Smooth muscle cell (in vitro differentiated cells): ENCODE data around the gene PREX1. TPM values are rescaled to one million over a fixed set of nuclear protein-coding genes. Genes with fewer than 3 reads are reported as not detected.

ENCODE experiments used
- DNase-seq: peaks from one replicate; lab custom pipeline; 2025; ENCODE audit not compliant: unreplicated experiment; lab: John Stamatoyannopoulos, UW
- H2AFZ ChIP-seq: fragments of 200-600 bp; sonication (generic); 2 replicates; pipeline ENCODE4 v1.6.0; 2016; ENCODE audit warnings: antibody characterized with exemption, low read depth, mild to moderate bottlenecking
- H3F3A ChIP-seq: fragments of 200-600 bp; sonication (generic); 2 replicates; pipeline ENCODE4 v1.6.0; 2017; ENCODE audit warnings: antibody characterized with exemption, low read depth
- H3K27ac ChIP-seq: fragments of 200-600 bp; sonication (generic); 2 replicates; pipeline ENCODE4 v1.5.1; 2016; ENCODE audit warnings: low read depth, mild to moderate bottlenecking
- H3K27me3 ChIP-seq: fragments of 200-600 bp; sonication (generic); 2 replicates; pipeline ENCODE4 v1.6.1; 2016; ENCODE audit warnings: low read depth, mild to moderate bottlenecking
- H3K36me3 ChIP-seq: fragments of 200-600 bp; sonication (generic); 2 replicates; pipeline ENCODE4 v1.5.1; 2016; ENCODE audit warnings: low read depth
- H3K4me1 ChIP-seq: fragments of 200-600 bp; sonication (generic); 2 replicates; pipeline ENCODE4 v1.5.1; 2016; ENCODE audit warnings: low read depth
- H3K4me2 ChIP-seq: fragments of 200-600 bp; sonication (generic); 2 replicates; pipeline ENCODE4 v1.6.0; 2016; ENCODE audit warnings: mild to moderate bottlenecking
- H3K4me3 ChIP-seq: fragments of 200-600 bp; sonication (generic); 2 replicates; pipeline ENCODE4 v1.5.1; 2016; ENCODE audit warnings: mild to moderate bottlenecking
- H3K79me2 ChIP-seq: fragments of 200-600 bp; sonication (generic); 2 replicates; pipeline ENCODE4 v1.6.0; 2016; ENCODE audit warnings: low read depth, mild to moderate bottlenecking
- H3K9ac ChIP-seq: fragments of 200-600 bp; sonication (generic); 2 replicates; pipeline ENCODE4 v1.6.0; 2016; ENCODE audit warnings: low read depth
- H3K9me3 ChIP-seq: fragments of 200-600 bp; sonication (generic); replicated peaks from 2 replicates; pipeline ENCODE4 v1.5.1; 2016; ENCODE audit warnings: low read depth
- H4K20me1 ChIP-seq: fragments of 200-600 bp; sonication (generic); 2 replicates; pipeline ENCODE4 v1.6.0; 2016; ENCODE audit warnings: low read depth
- WGBS: methylation state at CpG from one replicate; pipeline ENCODE4 v1.1.7; 2016; ENCODE audit warnings: low lambda C conversion rate; 5-methylcytosine and 5-hydroxymethylcytosine counted together
- polyA plus RNA-seq: library from polyadenylated mRNA; unstranded; fragments of >200 nt; fragmentation: Nextera tagmentation; extraction: Ambion mirVana; gene quantifications from 2 replicates; pipeline ENCODE4 v1.2.1, GENCODE V29; 2016
- total RNA-seq: library from RNA; depleted of rRNA; stranded (reverse); fragments of >200 nt; gene quantifications from 2 replicates; pipeline ENCODE4 v1.2.3, GENCODE V29; 2014
- TF ChIP-seq, protein P1 (sequence below): fragments of 200-600 bp; sonication (generic); IDR thresholded peaks from 2 replicates; pipeline ENCODE4 v1.5.1; 2017; ENCODE audit warnings: borderline replicate concordance, mild to moderate bottlenecking, antibody characterized with exemption; ENCODE audit not compliant: insufficient read depth, poor library complexity, severe bottlenecking

The PREX1 gene
- total and polyA plus RNA-seq, 2 experiments from 2014 or later, result 0.04 to 0.30 TPM

DNA sequence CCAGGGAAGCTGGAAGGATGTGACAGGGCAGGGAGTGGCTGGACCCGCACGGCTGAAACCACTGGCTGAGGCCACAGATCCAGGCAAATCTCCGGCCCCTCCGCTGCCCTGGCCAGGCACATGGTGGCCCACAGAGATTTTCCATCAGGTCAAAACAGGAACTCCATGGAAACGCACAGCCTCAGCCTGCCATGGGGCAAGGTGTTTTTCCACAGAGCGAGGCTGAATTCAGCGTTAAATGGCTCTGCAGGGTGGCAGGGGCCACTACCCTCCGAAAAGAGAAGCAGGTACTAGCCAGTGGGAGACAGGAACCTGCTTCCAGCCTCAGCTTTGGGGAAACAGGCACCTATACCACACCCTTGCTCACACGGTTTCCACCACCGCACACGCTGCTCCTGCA is 53.1 kb downstream of the PREX1 start:
- Histone ChIP-seq H2AFZ (no peak overlapping the region), H3K9me3 (no peaks in the 10 kb centered on the region), H3K27ac (no peak overlapping the region), H4K20me1 (no peaks in the 10 kb centered on the region), H3K79me2 (no peaks in the 10 kb centered on the region), H3K4me3 (no peak overlapping the region), H3K27me3 (no peaks in the 10 kb centered on the region), H3K9ac (no peak overlapping the region), H3K36me3 (no peaks in the 10 kb centered on the region), H3K4me2 (no peak overlapping the region), H3F3A (no peaks in the 10 kb centered on the region), H3K4me1 (no peaks in the 10 kb centered on the region)
- WGBS, result 94% methylated on average over 11 of the region's 11 CpGs
- no peak for DNase-seq
- TF ChIP-seq, protein P1, sequence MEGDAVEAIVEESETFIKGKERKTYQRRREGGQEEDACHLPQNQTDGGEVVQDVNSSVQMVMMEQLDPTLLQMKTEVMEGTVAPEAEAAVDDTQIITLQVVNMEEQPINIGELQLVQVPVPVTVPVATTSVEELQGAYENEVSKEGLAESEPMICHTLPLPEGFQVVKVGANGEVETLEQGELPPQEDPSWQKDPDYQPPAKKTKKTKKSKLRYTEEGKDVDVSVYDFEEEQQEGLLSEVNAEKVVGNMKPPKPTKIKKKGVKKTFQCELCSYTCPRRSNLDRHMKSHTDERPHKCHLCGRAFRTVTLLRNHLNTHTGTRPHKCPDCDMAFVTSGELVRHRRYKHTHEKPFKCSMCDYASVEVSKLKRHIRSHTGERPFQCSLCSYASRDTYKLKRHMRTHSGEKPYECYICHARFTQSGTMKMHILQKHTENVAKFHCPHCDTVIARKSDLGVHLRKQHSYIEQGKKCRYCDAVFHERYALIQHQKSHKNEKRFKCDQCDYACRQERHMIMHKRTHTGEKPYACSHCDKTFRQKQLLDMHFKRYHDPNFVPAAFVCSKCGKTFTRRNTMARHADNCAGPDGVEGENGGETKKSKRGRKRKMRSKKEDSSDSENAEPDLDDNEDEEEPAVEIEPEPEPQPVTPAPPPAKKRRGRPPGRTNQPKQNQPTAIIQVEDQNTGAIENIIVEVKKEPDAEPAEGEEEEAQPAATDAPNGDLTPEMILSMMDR, result no peak

DNA sequence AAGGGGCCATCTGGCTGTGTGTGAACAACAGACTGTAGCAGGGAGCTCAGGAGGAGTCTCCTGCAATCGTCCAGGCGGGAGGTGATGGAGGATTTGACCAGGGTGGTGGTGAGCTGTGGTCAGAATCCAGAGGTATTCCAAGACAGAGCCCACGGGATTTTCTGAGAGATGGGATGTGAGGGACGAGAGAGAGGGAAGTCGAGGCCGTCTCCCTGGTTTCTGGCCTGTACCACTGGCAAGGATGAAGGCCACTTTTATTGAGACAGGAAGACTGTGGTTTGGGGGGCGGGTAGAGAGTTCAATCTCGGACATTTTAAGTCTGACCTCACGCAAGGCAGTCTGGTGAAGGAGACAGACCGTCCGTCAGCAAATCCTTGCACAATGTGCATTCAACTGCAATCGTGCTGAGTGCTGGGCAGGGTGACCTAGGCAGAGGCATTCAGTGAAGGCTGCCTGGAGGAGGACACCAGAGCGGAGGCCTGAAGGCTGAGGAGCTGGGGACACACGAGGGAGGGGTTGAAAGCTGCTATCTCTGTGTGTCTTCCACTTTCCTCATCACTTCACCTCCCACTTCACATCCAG is 53.9 kb downstream of the PREX1 start:
- Histone ChIP-seq H3K4me2 (no peak overlapping the region), H3K4me3 (no peak overlapping the region), H2AFZ (no peak overlapping the region), H3K79me2 (no peaks in the 10 kb centered on the region), H3K4me1 (no peaks in the 10 kb centered on the region), H3K9me3 (no peaks in the 10 kb centered on the region), H3K27ac (no peak overlapping the region), H4K20me1 (no peaks in the 10 kb centered on the region), H3F3A (no peaks in the 10 kb centered on the region), H3K36me3 (no peaks in the 10 kb centered on the region), H3K9ac (no peak overlapping the region), H3K27me3 (no peaks in the 10 kb centered on the region)
- 85% methylated on average over 14 of the region's 14 CpGs for WGBS
- no peak for DNase-seq
- TF ChIP-seq, protein P1, result no peak

DNA sequence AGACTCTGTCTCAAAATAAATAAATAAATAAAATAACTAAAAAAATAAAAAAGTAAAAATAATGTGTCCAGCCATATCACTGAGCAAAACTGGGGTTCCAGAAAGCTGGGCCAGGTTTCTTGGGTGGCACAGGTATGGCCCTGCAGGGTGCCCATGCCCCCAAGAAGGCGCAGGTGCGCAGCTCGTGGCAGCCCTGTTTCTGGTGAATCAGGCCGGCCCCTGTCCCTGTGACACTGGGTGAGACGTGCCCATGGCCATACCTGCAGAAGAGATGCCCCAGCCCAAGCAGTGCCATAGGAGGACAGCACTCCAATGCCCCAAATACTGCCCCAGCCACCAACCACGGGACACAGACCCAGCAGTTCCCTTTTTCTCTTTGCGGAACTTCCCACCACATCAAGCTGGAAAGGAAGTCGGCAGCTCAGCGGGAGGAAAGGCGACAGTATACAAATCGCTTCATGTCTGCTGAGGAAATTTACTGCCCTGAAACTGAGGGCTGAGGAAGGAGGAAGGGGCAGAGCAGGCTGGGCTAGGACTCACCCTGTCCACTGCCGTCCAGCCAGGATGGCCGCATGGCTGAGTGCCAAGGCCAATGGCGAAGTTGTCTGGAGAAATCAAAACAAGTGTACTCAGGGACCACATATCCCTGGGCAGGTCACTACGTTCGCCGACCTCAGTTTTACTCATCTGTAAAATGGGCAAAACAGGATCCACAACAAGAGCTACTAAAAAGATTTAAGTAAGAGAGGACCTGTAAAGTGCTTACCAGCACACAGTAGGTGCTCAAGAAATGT is 55.4 kb downstream of the PREX1 start:
- no peaks in the 10 kb centered on the region for H4K20me1 ChIP-seq
- H3K4me1 ChIP-seq, result no peaks in the 10 kb centered on the region
- no peaks in the 10 kb centered on the region for H3F3A ChIP-seq
- WGBS, result 89% methylated on average over 17 of the region's 17 CpGs
- no peak overlapping the region for H3K4me3 ChIP-seq
- no peak overlapping the region for H3K4me2 ChIP-seq
- H3K27ac ChIP-seq, result no peak overlapping the region
- H3K36me3 ChIP-seq, result no peaks in the 10 kb centered on the region
- TF ChIP-seq, protein P1, result no peak
- H3K27me3 ChIP-seq, result no peaks in the 10 kb centered on the region
- no peak for DNase-seq
- H3K9ac ChIP-seq, result no peak overlapping the region
- no peaks in the 10 kb centered on the region for H3K9me3 ChIP-seq
- H3K79me2 ChIP-seq, result no peaks in the 10 kb centered on the region
- H2AFZ ChIP-seq, result no peak overlapping the region

DNA sequence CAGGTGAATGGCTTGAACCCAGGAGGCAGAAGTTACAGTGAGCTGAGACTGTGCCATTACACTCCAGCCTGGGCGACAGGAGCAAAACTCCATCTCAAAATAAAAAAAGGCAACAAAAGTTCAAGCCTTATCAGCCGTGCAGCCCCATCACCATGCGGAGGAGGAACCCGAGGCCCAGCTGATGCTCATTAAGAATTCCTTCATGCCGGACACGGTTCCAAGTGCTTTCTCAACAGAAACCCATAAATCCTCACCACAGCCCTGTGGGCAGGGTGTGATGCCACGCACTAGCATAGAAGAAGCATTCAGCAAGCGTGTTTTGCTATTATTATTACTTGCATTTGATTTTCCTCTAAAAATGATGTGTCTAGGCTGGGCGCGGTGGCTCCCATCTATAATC is 56.3 kb downstream of the PREX1 start:
- no peak for DNase-seq
- Histone ChIP-seq H4K20me1 (no peaks in the 10 kb centered on the region), H3K9me3 (no peaks in the 10 kb centered on the region), H3K79me2 (no peaks in the 10 kb centered on the region), H3K4me3 (no peak overlapping the region), H2AFZ (no peak overlapping the region), H3K4me1 (no peaks in the 10 kb centered on the region), H3K27me3 (no peaks in the 10 kb centered on the region), H3K36me3 (no peaks in the 10 kb centered on the region), H3F3A (no peaks in the 10 kb centered on the region), H3K4me2 (no peak overlapping the region), H3K27ac (no peak overlapping the region), H3K9ac (no peak overlapping the region)
- 72% methylated on average over 10 of the region's 10 CpGs for whole genome bisulfite sequencing
- TF ChIP-seq, protein P1, result no peak
